ENCODE measurements around the gene TSPAN5. TPM values are rescaled to one million over a fixed set of nuclear protein-coding genes. Genes with fewer than 3 reads are reported as not detected.

TSPAN5 gene
- total and polyA plus RNA-seq, 9 of the 15 experiments (the other 6 are each of a cell fraction or from before 2014, with no cell fraction given), result 0.58 to 6.6 (median 0.73) TPM

DNA sequence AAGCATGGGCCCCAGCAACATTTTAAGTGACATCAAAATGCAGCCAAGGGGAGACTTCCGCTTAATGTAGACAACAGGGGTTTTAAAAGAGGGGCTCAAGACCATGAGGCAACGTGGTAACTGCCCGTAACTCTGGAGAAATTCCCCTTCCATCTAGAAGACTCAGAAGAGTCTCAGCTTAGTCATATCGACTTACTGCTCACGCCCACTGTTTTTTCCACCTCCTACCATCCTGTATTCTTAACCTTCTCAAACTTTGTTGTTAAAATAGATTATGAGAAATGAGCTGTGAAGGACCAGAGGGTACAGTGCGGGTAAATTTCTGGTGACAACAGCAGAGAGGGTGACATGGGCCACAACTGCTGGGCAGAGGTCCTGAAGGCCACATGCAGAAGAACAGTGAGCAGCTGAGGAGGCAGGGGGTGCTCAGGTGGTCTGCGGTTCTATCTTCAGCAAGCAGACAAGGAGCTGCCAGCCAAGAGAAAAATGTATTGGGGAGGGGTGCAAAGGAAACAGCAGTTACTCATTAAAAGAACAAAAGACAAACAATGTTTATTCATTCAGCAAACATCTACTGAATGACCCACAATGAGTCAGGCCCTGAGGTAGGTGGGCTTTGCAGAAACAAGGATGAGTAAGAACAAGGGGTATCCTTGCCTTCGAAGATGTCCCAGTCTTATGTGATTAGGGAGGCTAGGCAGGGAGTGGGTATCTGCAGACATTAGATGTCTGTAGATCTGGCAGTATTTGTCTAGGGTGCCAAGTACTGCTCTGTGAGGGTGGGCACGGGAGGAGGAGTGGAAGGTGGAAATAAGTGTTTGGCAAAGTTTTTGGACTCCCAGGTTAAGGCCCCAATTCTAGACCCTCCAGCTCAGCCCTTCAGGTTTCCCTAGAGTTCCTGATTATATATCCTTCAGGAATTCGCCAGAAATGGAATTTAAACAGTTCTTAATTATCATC lies 175.3 kb downstream of the TSPAN5 start:
- in situ Hi-C loops (cut with MboI), result no loop called here
- CTCF ChIA-PET (ENCODE audit: low intra/inter-chr PET ratio), result no interaction called here
- 13% methylated on average over 10 of the region's 10 CpGs for WGBS (ENCODE audit: insufficient coverage, low coverage, missing lambda C conversion rate)
- no peak for DNase-seq (ENCODE audit: extremely low read depth in 1 of 4, low spot score in 3 of 4)
- no TSS peak for BruUV-seq (replicated peaks)
- H3K4me1 ChIP-seq (replicated peaks in 1 of 2; ENCODE audit: control insufficient read depth in 2 of 2, insufficient read depth in 2 of 2, low read length in 2 of 2), result no peaks in the 10 kb centered on the region; a peak in 1 of 5 replicates
- H3K9ac ChIP-seq (ENCODE audit: insufficient read depth in 1 of 2, low read depth in 2 of 2, low read length in 2 of 2), result no peak overlapping the region
- no peak overlapping the region for H3K27ac ChIP-seq (ENCODE audit: extremely low read depth, low read depth, low read length)
- ATAC-seq, result no peak
- 0 out of 2 replicates have a peak overlapping the region, but pooled peaks have one; percentile 4 for H3K4me2 ChIP-seq (ENCODE audit: insufficient read depth, low read length)
- no peak overlapping the region for H2AFZ ChIP-seq (ENCODE audit: low read depth, low read length)
- no peaks in the 10 kb centered on the region for H3K79me2 ChIP-seq (ENCODE audit: control insufficient read depth, insufficient read depth, low read length)
- no peak for TF ChIP-seq ZC3H4 (CRISPR knock-in tag; IDR thresholded peaks at IDR 0.05; ENCODE audit: borderline replicate concordance)
- TF ChIP-seq, protein P1, sequence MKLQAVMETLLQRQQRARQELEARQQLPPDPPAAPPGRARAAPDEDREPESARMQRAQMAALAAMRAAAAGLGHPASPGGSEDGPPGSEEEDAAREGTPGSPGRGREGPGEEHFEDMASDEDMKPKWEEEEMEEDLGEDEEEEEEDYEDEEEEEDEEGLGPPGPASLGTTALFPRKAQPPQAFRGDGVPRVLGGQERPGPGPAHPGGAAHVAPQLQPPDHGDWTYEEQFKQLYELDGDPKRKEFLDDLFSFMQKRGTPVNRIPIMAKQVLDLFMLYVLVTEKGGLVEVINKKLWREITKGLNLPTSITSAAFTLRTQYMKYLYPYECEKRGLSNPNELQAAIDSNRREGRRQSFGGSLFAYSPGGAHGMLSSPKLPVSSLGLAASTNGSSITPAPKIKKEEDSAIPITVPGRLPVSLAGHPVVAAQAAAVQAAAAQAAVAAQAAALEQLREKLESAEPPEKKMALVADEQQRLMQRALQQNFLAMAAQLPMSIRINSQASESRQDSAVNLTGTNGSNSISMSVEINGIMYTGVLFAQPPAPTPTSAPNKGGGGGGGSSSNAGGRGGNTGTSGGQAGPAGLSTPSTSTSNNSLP (IDR thresholded peaks at IDR 0.05; ENCODE audit: borderline replicate concordance, low read depth, low read length), result no peak
- no peak for TF ChIP-seq TAF9B (IDR thresholded peaks at IDR 0.05; ENCODE audit: partially characterized antibody)
- TF ChIP-seq RBM34 (IDR thresholded peaks at IDR 0.05; ENCODE audit: borderline replicate concordance, insufficient read depth, low read length), result no peak
- FAIRE-seq, result no peak
- H3K4me3 ChIP-seq, result no peak overlapping the region
- no peaks in the 10 kb centered on the region for H3K9me3 ChIP-seq (replicated peaks; ENCODE audit: control insufficient read depth, insufficient read depth, low read depth, low read length)
- H3K9me1 ChIP-seq (ENCODE audit: control insufficient read depth, insufficient read depth, low read length), result no peaks in the 10 kb centered on the region
- POLR2A ChIA-PET, result interaction anchor here (1.4 kb wide), 1 partner anchor 15 kb away, joined by 3 read pairs; no protein-coding TSS in a partner anchor
- intact Hi-C loops (cut with micrococcal nuclease), result no loop called here
- no peaks in the 10 kb centered on the region for H3K36me3 ChIP-seq (ENCODE audit: control insufficient read depth, insufficient read depth, low read length)
- peaks cover 5 to 19% of the 10 kb centered on the region in 2 experiments; a peak in 4 of 5 replicates for H3K27me3 ChIP-seq (ENCODE audit: control insufficient read depth in 2 of 2, insufficient read depth in 2 of 2, low read length in 2 of 2)
- H4K20me1 ChIP-seq (replicated peaks; ENCODE audit: control insufficient read depth, insufficient read depth, low read length), result no peaks in the 10 kb centered on the region

Measured in K562 (cell line).